Skeletal muscle satellite cell (primary cell): Measurements from ENCODE around the gene MDGA2.
"Not testable (repeated sequence)": the region's sequence is repeated elsewhere in the genome, so short reads cannot be mapped to it uniquely, and the experiment has no call there.

ENCODE experiments used
- H3K27me3 ChIP-seq: 2 replicates; pipeline ENCODE4 v1.7.0; 2013; ENCODE audit warnings: low read length; ENCODE audit not compliant: control insufficient read depth, insufficient read depth
- H3K36me3 ChIP-seq: 2 replicates; pipeline ENCODE4 v1.7.0; 2013; ENCODE audit warnings: mild to moderate bottlenecking, control low read depth, low read length; ENCODE audit not compliant: insufficient read depth
- H3K4me1 ChIP-seq: 2 replicates; pipeline ENCODE4 v1.7.0; 2013; ENCODE audit warnings: low read length; ENCODE audit not compliant: control insufficient read depth, insufficient read depth
- H3K4me2 ChIP-seq: 2 replicates; pipeline ENCODE4 v1.7.0; 2013; ENCODE audit warnings: mild to moderate bottlenecking, low read length
- H3K4me3 ChIP-seq: 2 replicates; pipeline ENCODE4 v1.7.0; 2013; ENCODE audit warnings: low read length
- H3K9ac ChIP-seq: 2 replicates; pipeline ENCODE4 v1.7.0; 2013; ENCODE audit warnings: mild to moderate bottlenecking, low read depth, low read length, moderate library complexity
- H3K9me3 ChIP-seq: replicated peaks from 2 replicates; pipeline ENCODE4 v1.7.0; 2013; ENCODE audit warnings: mild to moderate bottlenecking, control low read depth, low read length

The MDGA2 gene

GRCh38 chr14:47269756-47270492 is 405.5 kb downstream of the MDGA2 start:
- no peaks in the 10 kb centered on the region for H3K27me3 ChIP-seq
- H3K9ac ChIP-seq, result no peak overlapping the region
- H3K4me3 ChIP-seq, result no peak overlapping the region
- no peaks in the 10 kb centered on the region for H3K36me3 ChIP-seq
- no peaks in the 10 kb centered on the region for H3K9me3 ChIP-seq
- H3K4me2 ChIP-seq, result no peak overlapping the region
- no peaks in the 10 kb centered on the region for H3K4me1 ChIP-seq

GRCh38 chr14:47264842-47265241 is 410.6 kb downstream of the MDGA2 start:
- Histone ChIP-seq H3K36me3 (no peaks in the 10 kb centered on the region), H3K9ac (no peak overlapping the region), H3K27me3 (no peaks in the 10 kb centered on the region), H3K4me2 (no peak overlapping the region), H3K4me3 (no peak overlapping the region), H3K9me3 (no peaks in the 10 kb centered on the region), H3K4me1 (no peaks in the 10 kb centered on the region)

GRCh38 chr14:47262801-47263200 is 412.6 kb downstream of the MDGA2 start:
- Histone ChIP-seq H3K4me1 (no peaks in the 10 kb centered on the region), H3K27me3 (no peaks in the 10 kb centered on the region), H3K36me3 (no peaks in the 10 kb centered on the region)

GRCh38 chr14:47261350-47261749 is 414.1 kb downstream of the MDGA2 start:
- no peaks in the 10 kb centered on the region for H3K4me1 ChIP-seq
- peaks cover 2% of the 10 kb centered on the region for H3K9me3 ChIP-seq
- H3K9ac ChIP-seq, result no peak overlapping the region

More at GRCh38 chr14:47262801-47263200, 412.6 kb downstream of the MDGA2 start:
- H3K4me2 ChIP-seq, result no peak overlapping the region
- no peak overlapping the region for H3K9ac ChIP-seq
- H3K4me3 ChIP-seq, result no peak overlapping the region
- H3K9me3 ChIP-seq, result no peaks in the 10 kb centered on the region

GRCh38 chr14:47259796-47260195 is 415.6 kb downstream of the MDGA2 start:
- Histone ChIP-seq H3K36me3 (no peaks in the 10 kb centered on the region), H3K4me1 (no peaks in the 10 kb centered on the region), H3K4me2 (no peak overlapping the region), H3K9ac (no peak overlapping the region), H3K27me3 (no peaks in the 10 kb centered on the region), H3K4me3 (no peak overlapping the region), H3K9me3 (peaks cover 4% of the 10 kb centered on the region)

More at GRCh38 chr14:47261350-47261749, 414.1 kb downstream of the MDGA2 start:
- no peaks in the 10 kb centered on the region for H3K36me3 ChIP-seq
- H3K27me3 ChIP-seq, result no peaks in the 10 kb centered on the region
- H3K4me3 ChIP-seq, result no peak overlapping the region
- no peak overlapping the region for H3K4me2 ChIP-seq

- no peak overlapping the region for H3K4me3 ChIP-seq
- H3K36me3 ChIP-seq, result no peaks in the 10 kb centered on the region
- no peak overlapping the region for H3K9ac ChIP-seq
- H3K4me1 ChIP-seq, result no peaks in the 10 kb centered on the region
- no peak overlapping the region for H3K4me2 ChIP-seq
- H3K9me3 ChIP-seq, result peaks cover 7% of the 10 kb centered on the region
- no peaks in the 10 kb centered on the region for H3K27me3 ChIP-seq
Measured at GRCh38 chr14:47257013-47257412, 418.4 kb downstream of the MDGA2 start.

GRCh38 chr14:47252802-47253201 is 422.6 kb downstream of the MDGA2 start:
- H3K9me3 ChIP-seq, result peaks cover 7% of the 10 kb centered on the region
- no peak overlapping the region for H3K4me2 ChIP-seq
- H3K4me1 ChIP-seq, result no peaks in the 10 kb centered on the region
- no peaks in the 10 kb centered on the region for H3K27me3 ChIP-seq
- H3K36me3 ChIP-seq, result no peaks in the 10 kb centered on the region
- no peak overlapping the region for H3K4me3 ChIP-seq
- no peak overlapping the region for H3K9ac ChIP-seq

GRCh38 chr14:47246367-47246766 is 429.0 kb downstream of the MDGA2 start:
- Histone ChIP-seq H3K9me3 (peaks cover 5% of the 10 kb centered on the region), H3K4me3 (no peak overlapping the region), H3K27me3 (no peaks in the 10 kb centered on the region), H3K4me1 (no peaks in the 10 kb centered on the region), H3K36me3 (no peaks in the 10 kb centered on the region), H3K9ac (no peak overlapping the region), H3K4me2 (no peak overlapping the region)

- H3K4me3 ChIP-seq, H3K4me1 ChIP-seq, H3K36me3 ChIP-seq, H3K9me3 ChIP-seq, H3K9ac ChIP-seq, H3K27me3 ChIP-seq, H3K4me2 ChIP-seq: not testable (repeated sequence)
Measured at GRCh38 chr14:47242579-47242978, 432.8 kb downstream of the MDGA2 start.

GRCh38 chr14:47240748-47241437 is 434.5 kb downstream of the MDGA2 start:
- H3K9ac ChIP-seq, result no peak overlapping the region
- no peaks in the 10 kb centered on the region for H3K27me3 ChIP-seq
- H3K9me3 ChIP-seq, result peaks cover 3% of the 10 kb centered on the region
- H3K36me3 ChIP-seq, result no peaks in the 10 kb centered on the region
- no peak overlapping the region for H3K4me3 ChIP-seq
- H3K4me2 ChIP-seq, result no peak overlapping the region
- no peaks in the 10 kb centered on the region for H3K4me1 ChIP-seq

GRCh38 chr14:47235619-47236018 is 439.8 kb downstream of the MDGA2 start:
- peaks cover 3% of the 10 kb centered on the region for H3K9me3 ChIP-seq

More at GRCh38 chr14:47235619-47236018, 439.8 kb downstream of the MDGA2 start:
- H3K9ac ChIP-seq, result no peak overlapping the region
- no peaks in the 10 kb centered on the region for H3K36me3 ChIP-seq
- no peaks in the 10 kb centered on the region for H3K4me1 ChIP-seq
- no peaks in the 10 kb centered on the region for H3K27me3 ChIP-seq
- H3K4me3 ChIP-seq, result no peak overlapping the region
- H3K4me2 ChIP-seq, result no peak overlapping the region
